WTC11 (cell line): Measurements from ENCODE around the gene KCNIP3. TPM values are rescaled to one million over a fixed set of nuclear protein-coding genes. Genes with fewer than 3 reads are reported as not detected.
A peak's percentile ranks its signal among the peaks of the same experiment; 100 is the strongest.

ENCODE experiments used
- ATAC-seq: fragments of 200-7000 bp; cut with Tn5 transposase; 2 replicates; pipeline ENCODE4 v1.10.0; 2021; ENCODE audit warnings: mild to moderate bottlenecking, moderate library complexity
- CTCF ChIA-PET: fragments of 300-600 bp; sonication (Branson Sonifier 250); formaldehyde crosslinking; loops from one replicate; lab custom pipeline; 2021; ENCODE audit warnings: antibody characterized with exemption; lab: Charles Lee
- POLR2A ChIA-PET: fragments of 350-600 bp; sonication (Branson Sonifier 250); formaldehyde crosslinking; loops from one replicate; lab custom pipeline; 2021; ENCODE audit warnings: antibody characterized with exemption; lab: Charles Lee
- DNase-seq: peaks from one replicate; pipeline ENCODE4 v3.0.0; 2021; ENCODE audit warnings: low spot score
- H3K27ac Mint-ChIP-seq: 2 replicates; pipeline ENCODE4 v1.8.0; 2021; ENCODE audit warnings: mixed read lengths
- H3K27me3 Mint-ChIP-seq: 2 replicates; pipeline ENCODE4 v1.8.0; 2021; ENCODE audit warnings: low read depth, mild to moderate bottlenecking, moderate library complexity, mixed read lengths
- H3K36me3 Mint-ChIP-seq: 2 replicates; pipeline ENCODE4 v1.8.0; 2021; ENCODE audit warnings: mixed read lengths
- H3K4me1 Mint-ChIP-seq: 2 replicates; pipeline ENCODE4 v1.8.0; 2022; ENCODE audit warnings: mixed read lengths
- H3K4me3 Mint-ChIP-seq: 2 replicates; pipeline ENCODE4 v1.8.0; 2021; ENCODE audit warnings: mild to moderate bottlenecking, moderate library complexity, mixed read lengths
- H3K9me3 Mint-ChIP-seq: 2 replicates; pipeline ENCODE4 v1.8.0; 2021; ENCODE audit warnings: mixed read lengths
- AFF4 ChIP-seq: sonication (generic); formaldehyde crosslinking; IDR thresholded peaks from 2 replicates; pipeline ENCODE4 v1.8.1; 2023; ENCODE audit warnings: mild to moderate bottlenecking, missing genetic modification reagents, borderline replicate concordance
- CBFB ChIP-seq: sonication (generic); formaldehyde crosslinking; IDR thresholded peaks from 2 replicates; pipeline ENCODE4 v1.8.1; 2022; ENCODE audit warnings: mild to moderate bottlenecking, low read depth, missing genetic modification reagents
- CREB1 ChIP-seq: sonication (generic); formaldehyde crosslinking; IDR thresholded peaks from 2 replicates; pipeline ENCODE4 v1.8.0; 2023; ENCODE audit warnings: mild to moderate bottlenecking, missing genetic modification reagents
- FOXJ3 ChIP-seq: sonication (generic); formaldehyde crosslinking; IDR thresholded peaks from 2 replicates; pipeline ENCODE4 v1.9.0; 2021; ENCODE audit warnings: missing genetic modification reagents, mild to moderate bottlenecking, borderline replicate concordance
- FOXP1 ChIP-seq: sonication (generic); formaldehyde crosslinking; IDR thresholded peaks from 2 replicates; pipeline ENCODE4 v1.8.0; 2022; ENCODE audit warnings: missing genetic modification reagents, mild to moderate bottlenecking, moderate library complexity, borderline replicate concordance
- GRHL2 ChIP-seq: fragments of 250-450 bp; sonication (Bioruptor Pico); IDR thresholded peaks from 2 replicates; pipeline ENCODE4 v1.8.0; 2022; ENCODE audit warnings: mild to moderate bottlenecking, moderate library complexity; ENCODE audit not compliant: insufficient replicate concordance, severe bottlenecking
- GTF2I ChIP-seq: fragments of 250-450 bp; sonication (Bioruptor Pico); conservative IDR thresholded peaks from 2 replicates; pipeline ENCODE4 v1.4.0; 2021; ENCODE audit warnings: mild to moderate bottlenecking
- NR1H2 ChIP-seq: sonication (generic); formaldehyde crosslinking; IDR thresholded peaks from 2 replicates; pipeline ENCODE4 v1.9.0; 2021; ENCODE audit warnings: mild to moderate bottlenecking, moderate library complexity, missing genetic modification reagents
- NR2C2 ChIP-seq: sonication (generic); formaldehyde crosslinking; IDR thresholded peaks from 2 replicates; pipeline ENCODE4 v1.8.0; 2022; ENCODE audit warnings: mild to moderate bottlenecking, missing genetic modification reagents
- RELA ChIP-seq: sonication (generic); formaldehyde crosslinking; IDR thresholded peaks from 2 replicates; pipeline ENCODE4 v1.8.1; 2022; ENCODE audit warnings: missing genetic modification reagents, mild to moderate bottlenecking, borderline replicate concordance
- SOX15 ChIP-seq: fragments of 250-450 bp; sonication (Bioruptor Pico); IDR thresholded peaks from 2 replicates; pipeline ENCODE4 v1.9.0; 2021; ENCODE audit warnings: mild to moderate bottlenecking
- TP53 ChIP-seq: sonication (generic); formaldehyde crosslinking; IDR thresholded peaks from 2 replicates; pipeline ENCODE4 v1.8.1; 2023; ENCODE audit warnings: mild to moderate bottlenecking, missing genetic modification reagents
- ZBTB21 ChIP-seq: sonication (generic); formaldehyde crosslinking; IDR thresholded peaks from 2 replicates; pipeline ENCODE4 v1.8.1; 2023; ENCODE audit warnings: mild to moderate bottlenecking, missing genetic modification reagents, borderline replicate concordance
- ZNF121 ChIP-seq: sonication (generic); formaldehyde crosslinking; IDR thresholded peaks from 2 replicates; pipeline ENCODE4 v1.8.0; 2023; ENCODE audit warnings: missing genetic modification reagents
- ZNF219 ChIP-seq: sonication (generic); formaldehyde crosslinking; IDR thresholded peaks from 2 replicates; pipeline ENCODE4 v1.8.0; 2023; ENCODE audit warnings: missing genetic modification reagents, mild to moderate bottlenecking, borderline replicate concordance
- ZNF232 ChIP-seq: sonication (generic); formaldehyde crosslinking; IDR thresholded peaks from 2 replicates; pipeline ENCODE4 v1.8.0; 2022; ENCODE audit warnings: mild to moderate bottlenecking, missing genetic modification reagents
- total RNA-seq: library from RNA; stranded (reverse); gene quantifications from 3 replicates; pipeline ENCODE4 v1.2.3, GENCODE V29; 2021
- TF ChIP-seq, protein P1 (sequence below): sonication (generic); formaldehyde crosslinking; IDR thresholded peaks from 2 replicates; pipeline ENCODE4 v1.8.0; 2022; ENCODE audit warnings: missing genetic modification reagents
- TF ChIP-seq, protein P2 (sequence below): sonication (generic); formaldehyde crosslinking; IDR thresholded peaks from 2 replicates; pipeline ENCODE4 v1.8.0; 2022; ENCODE audit warnings: mild to moderate bottlenecking, missing genetic modification reagents
- TF ChIP-seq, protein P3 (sequence below): sonication (generic); formaldehyde crosslinking; IDR thresholded peaks from 2 replicates; pipeline ENCODE4 v1.8.1; 2023; ENCODE audit warnings: mild to moderate bottlenecking, missing genetic modification reagents

The KCNIP3 gene
- total RNA-seq, 1 experiment from 2014 or later, result 2.1 TPM

DNA sequence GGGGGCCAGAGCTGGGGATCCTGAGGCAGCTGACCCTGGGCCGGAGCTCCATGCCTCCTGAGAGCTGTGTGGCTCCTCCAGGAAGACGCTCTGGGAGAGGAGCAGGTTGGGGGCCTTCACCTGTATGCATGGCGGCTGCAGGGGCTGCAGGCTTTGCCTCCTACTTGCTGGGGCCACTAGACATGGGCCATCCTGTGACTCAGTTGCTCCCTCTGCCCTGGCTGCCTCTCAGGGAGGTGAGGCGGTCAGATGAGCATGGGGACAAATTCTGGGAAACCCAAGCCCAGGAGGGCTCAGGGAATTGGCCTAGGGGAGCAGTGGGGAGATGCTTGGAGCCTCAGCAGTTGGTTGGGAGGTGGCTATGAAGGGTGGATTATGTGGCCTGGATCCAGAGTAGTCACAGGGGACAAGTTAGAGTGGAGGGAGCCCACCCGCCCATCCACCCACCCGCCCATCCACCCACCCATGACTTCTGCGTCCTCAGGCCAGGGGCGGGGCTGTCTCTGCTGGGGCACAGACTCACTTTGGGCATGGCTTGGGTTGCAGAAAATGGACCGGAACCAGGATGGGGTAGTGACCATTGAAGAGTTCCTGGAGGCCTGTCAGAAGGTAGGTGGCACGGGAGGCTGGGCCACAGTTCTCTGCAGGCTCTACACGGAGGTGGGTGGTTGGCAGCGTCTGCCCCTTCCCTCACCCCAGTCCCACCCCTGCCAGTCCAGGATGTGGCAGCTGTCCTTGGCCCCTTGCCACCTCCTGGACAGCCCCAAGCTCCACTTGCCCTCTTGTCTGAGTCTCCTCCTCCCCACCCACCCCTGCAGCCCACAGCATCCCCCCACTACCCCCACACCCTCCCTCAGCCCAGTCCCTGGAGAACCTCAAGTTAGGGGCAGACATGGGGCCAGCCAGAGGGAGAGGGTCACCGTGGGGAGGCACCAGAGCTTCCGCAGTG, 85.8 kb downstream of the KCNIP3 start (continued):
- no peak for TF ChIP-seq AFF4 (CRISPR knock-in tag)
- no peak for TF ChIP-seq SOX15 (CRISPR knock-in tag)
- TF ChIP-seq ZNF219 (CRISPR knock-in tag), result no peak
- TF ChIP-seq ZBTB21 (CRISPR knock-in tag), result no peak
- TF ChIP-seq ZNF232 (CRISPR knock-in tag), result no peak
- no peak for TF ChIP-seq NR1H2
- no peak for TF ChIP-seq TP53
- TF ChIP-seq GRHL2 (CRISPR knock-in tag), result no peak
- TF ChIP-seq NR2C2 (CRISPR knock-in tag), result no peak

DNA sequence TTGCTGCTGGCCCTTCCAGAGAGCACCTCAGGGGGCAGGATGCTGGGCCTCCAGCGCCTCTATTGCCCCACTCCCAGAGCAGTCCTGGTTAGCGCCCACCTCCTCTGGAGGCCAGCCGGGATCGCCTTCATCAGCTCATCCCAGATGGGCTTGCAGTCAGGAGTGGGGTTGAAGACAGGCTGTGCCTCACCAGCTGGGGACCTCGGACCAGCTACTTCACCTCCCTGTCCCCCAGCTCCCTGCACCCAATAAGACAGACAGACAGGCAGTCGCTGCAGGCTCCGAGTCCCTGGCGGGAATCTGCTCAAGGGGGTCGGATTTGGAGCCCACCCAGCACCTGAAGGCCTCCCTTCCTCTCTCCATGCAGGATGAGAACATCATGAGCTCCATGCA, 86.5 kb downstream of the KCNIP3 start:
- DNase-seq (no peak), ATAC-seq (no peak)
- CTCF ChIA-PET, result interaction anchor here (1.0 to 2.3 kb wide), 2 partner anchors 39 to 152 kb away, joined by 5 to 12 read pairs; no protein-coding TSS in a partner anchor
- no peaks in the 10 kb centered on the region for H3K36me3 Mint-ChIP-seq
- TF ChIP-seq CREB1, result no peak
- TF ChIP-seq ZNF121 (CRISPR knock-in tag), result no peak
- no peak for TF ChIP-seq CBFB
- TF ChIP-seq FOXP1 (CRISPR knock-in tag), result no peak
- TF ChIP-seq GTF2I, result no peak
- TF ChIP-seq, all 79 proteins: peak for 0
- POLR2A ChIA-PET, result no interaction called here
- Mint-ChIP-seq H3K27ac (no peak overlapping the region), H3K9me3 (no peaks in the 10 kb centered on the region), H3K4me3 (no peak overlapping the region), H3K27me3 (peaks cover 4% of the 10 kb centered on the region; the same call in 1 of the 2 replicates), H3K4me1 (peaks cover 7% of the 10 kb centered on the region)

DNA sequence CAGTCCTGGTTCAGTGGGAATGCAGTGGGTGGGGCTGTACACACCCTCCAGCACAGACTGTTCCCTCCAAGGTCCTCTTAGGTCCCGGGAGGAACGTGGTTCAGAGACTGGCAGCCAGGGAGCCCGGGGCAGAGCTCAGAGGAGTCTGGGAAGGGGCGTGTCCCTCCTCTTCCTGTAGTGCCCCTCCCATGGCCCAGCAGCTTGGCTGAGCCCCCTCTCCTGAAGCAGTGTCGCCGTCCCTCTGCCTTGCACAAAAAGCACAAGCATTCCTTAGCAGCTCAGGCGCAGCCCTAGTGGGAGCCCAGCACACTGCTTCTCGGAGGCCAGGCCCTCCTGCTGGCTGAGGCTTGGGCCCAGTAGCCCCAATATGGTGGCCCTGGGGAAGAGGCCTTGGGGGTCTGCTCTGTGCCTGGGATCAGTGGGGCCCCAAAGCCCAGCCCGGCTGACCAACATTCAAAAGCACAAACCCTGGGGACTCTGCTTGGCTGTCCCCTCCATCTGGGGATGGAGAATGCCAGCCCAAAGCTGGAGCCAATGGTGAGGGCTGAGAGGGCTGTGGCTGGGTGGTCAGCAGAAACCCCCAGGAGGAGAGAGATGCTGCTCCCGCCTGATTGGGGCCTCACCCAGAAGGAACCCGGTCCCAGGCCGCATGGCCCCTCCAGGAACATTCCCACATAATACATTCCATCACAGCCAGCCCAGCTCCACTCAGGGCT, 87.9 kb downstream of the KCNIP3 start:
- peak; percentile 66 for ATAC-seq
- ChIA-PET POLR2A (no interaction called here), CTCF (interaction anchor here (0.9 to 2.3 kb wide), 6 partner anchors 18 to 153 kb away, joined by 3 to 12 read pairs (median 4); no protein-coding TSS in a partner anchor)
- Mint-ChIP-seq H3K4me1 (no peaks in the 10 kb centered on the region), H3K4me3 (no peak overlapping the region), H3K36me3 (no peaks in the 10 kb centered on the region), H3K27me3 (peaks cover 16% of the 10 kb centered on the region), H3K9me3 (no peaks in the 10 kb centered on the region), H3K27ac (no peak overlapping the region)
- peak; percentile 48 for DNase-seq
- TF ChIP-seq FOXJ3 (no peak), TP53 (no peak), FOXP1 (CRISPR knock-in tag) (no peak), RELA (CRISPR knock-in tag) (no peak)
- TF ChIP-seq, protein P1, sequence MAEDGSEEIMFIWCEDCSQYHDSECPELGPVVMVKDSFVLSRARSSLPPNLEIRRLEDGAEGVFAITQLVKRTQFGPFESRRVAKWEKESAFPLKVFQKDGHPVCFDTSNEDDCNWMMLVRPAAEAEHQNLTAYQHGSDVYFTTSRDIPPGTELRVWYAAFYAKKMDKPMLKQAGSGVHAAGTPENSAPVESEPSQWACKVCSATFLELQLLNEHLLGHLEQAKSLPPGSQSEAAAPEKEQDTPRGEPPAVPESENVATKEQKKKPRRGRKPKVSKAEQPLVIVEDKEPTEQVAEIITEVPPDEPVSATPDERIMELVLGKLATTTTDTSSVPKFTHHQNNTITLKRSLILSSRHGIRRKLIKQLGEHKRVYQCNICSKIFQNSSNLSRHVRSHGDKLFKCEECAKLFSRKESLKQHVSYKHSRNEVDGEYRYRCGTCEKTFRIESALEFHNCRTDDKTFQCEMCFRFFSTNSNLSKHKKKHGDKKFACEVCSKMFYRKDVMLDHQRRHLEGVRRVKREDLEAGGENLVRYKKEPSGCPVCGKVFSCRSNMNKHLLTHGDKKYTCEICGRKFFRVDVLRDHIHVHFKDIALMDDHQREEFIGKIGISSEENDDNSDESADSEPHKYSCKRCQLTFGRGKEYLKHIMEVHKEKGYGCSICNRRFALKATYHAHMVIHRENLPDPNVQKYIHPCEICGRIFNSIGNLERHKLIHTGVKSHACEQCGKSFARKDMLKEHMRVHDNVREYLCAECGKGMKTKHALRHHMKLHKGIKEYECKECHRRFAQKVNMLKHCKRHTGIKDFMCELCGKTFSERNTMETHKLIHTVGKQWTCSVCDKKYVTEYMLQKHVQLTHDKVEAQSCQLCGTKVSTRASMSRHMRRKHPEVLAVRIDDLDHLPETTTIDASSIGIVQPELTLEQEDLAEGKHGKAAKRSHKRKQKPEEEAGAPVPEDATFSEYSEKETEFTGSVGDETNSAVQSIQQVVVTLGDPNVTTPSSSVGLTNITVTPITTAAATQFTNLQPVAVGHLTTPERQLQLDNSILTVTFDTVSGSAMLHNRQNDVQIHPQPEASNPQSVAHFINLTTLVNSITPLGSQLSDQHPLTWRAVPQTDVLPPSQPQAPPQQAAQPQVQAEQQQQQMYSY (CRISPR knock-in tag), result no peak
- TF ChIP-seq, protein P2, sequence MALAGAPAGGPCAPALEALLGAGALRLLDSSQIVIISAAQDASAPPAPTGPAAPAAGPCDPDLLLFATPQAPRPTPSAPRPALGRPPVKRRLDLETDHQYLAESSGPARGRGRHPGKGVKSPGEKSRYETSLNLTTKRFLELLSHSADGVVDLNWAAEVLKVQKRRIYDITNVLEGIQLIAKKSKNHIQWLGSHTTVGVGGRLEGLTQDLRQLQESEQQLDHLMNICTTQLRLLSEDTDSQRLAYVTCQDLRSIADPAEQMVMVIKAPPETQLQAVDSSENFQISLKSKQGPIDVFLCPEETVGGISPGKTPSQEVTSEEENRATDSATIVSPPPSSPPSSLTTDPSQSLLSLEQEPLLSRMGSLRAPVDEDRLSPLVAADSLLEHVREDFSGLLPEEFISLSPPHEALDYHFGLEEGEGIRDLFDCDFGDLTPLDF (CRISPR knock-in tag), result no peak
- TF ChIP-seq, protein P3, sequence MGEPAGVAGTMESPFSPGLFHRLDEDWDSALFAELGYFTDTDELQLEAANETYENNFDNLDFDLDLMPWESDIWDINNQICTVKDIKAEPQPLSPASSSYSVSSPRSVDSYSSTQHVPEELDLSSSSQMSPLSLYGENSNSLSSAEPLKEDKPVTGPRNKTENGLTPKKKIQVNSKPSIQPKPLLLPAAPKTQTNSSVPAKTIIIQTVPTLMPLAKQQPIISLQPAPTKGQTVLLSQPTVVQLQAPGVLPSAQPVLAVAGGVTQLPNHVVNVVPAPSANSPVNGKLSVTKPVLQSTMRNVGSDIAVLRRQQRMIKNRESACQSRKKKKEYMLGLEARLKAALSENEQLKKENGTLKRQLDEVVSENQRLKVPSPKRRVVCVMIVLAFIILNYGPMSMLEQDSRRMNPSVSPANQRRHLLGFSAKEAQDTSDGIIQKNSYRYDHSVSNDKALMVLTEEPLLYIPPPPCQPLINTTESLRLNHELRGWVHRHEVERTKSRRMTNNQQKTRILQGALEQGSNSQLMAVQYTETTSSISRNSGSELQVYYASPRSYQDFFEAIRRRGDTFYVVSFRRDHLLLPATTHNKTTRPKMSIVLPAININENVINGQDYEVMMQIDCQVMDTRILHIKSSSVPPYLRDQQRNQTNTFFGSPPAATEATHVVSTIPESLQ, result no peak
